Measurements from ENCODE around the gene MOB3A. TPM values are rescaled to one million over a fixed set of nuclear protein-coding genes. Genes with fewer than 3 reads are reported as not detected.
"Not testable (repeated sequence)": the region's sequence is repeated elsewhere in the genome, so short reads cannot be mapped to it uniquely, and the experiment has no call there.

MOB3A gene
- total RNA-seq, 4 donors from 2014 or later: 16.0 to 30.8 (median 22.2) TPM

GRCh38 chr19:2099054-2099501 lies 3.0 kb upstream of the MOB3A start:
- peak overlapping the region in 1 of 4 donors; percentile 13 for H3K27ac ChIP-seq
- no peak for DNase-seq
- no peaks in the 10 kb centered on the region for H3K27me3 ChIP-seq
- no peak for ATAC-seq
- H3K36me3 ChIP-seq: peaks cover 0 to 25% of the 10 kb centered on the region in 2 donors
- intact Hi-C loops (cut with DNase I; ENCODE audit: low total_unique reads) (loop anchor here (10.0 kb wide), 2 partner anchors 936 to 1966 kb away; partner anchors contain the start of gene ZBTB7A), in situ Hi-C loops (cut with MboI; ENCODE audit: low sequenced_read_pairs in 4 of 4) (no loop called here)
- H3K9me3 ChIP-seq: no peaks in the 10 kb centered on the region
- peaks cover 18 to 25% of the 10 kb centered on the region in 2 donors for H3K4me1 ChIP-seq
- no peak overlapping the region for H3K4me3 ChIP-seq
- TF ChIP-seq POLR2A (IDR thresholded peaks at IDR 0.05) (no peak), CTCF (IDR thresholded peaks at IDR 0.05 in 4 of 5, conservative IDR thresholded peaks at IDR 0.05 in 1 of 5) (no peak)

DNA sequence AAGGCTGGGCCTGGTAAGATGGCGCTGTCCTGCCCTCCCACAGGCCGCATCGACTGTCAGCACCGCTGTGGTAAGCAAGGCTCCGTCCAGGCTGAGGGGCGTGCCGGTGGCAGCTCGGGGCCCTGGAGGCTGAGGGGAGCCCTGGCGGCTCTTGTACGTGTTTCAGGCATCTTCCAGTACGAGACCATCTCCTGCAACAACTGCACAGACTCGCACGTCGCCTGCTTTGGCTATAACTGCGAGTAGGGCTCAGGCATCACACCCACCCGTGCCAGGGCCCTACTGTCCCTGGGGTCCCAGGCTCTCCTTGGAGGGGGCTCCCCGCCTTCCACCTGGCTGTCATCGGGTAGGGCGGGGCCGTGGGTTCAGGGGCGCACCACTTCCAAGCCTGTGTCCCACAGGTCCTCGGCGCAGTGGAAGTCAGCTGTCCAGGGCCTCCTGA lies 1.8 kb upstream of the MOB3A start:
- Histone ChIP-seq H3K27ac (peak overlapping the region in 3 of 4 donors; percentile 81 to 85 (median 83)), H3K27me3 (no peaks in the 10 kb centered on the region), H3K4me1 (peaks cover 27 to 32% of the 10 kb centered on the region in 2 donors), H3K36me3 (peaks cover 0 to 25% of the 10 kb centered on the region in 2 donors), H3K4me3 (no peak overlapping the region), H3K9me3 (no peaks in the 10 kb centered on the region)
- in situ Hi-C loops (cut with MboI; ENCODE audit: low sequenced_read_pairs in 4 of 4): no loop called here
- TF ChIP-seq CTCF (IDR thresholded peaks at IDR 0.05 in 4 of 5, conservative IDR thresholded peaks at IDR 0.05 in 1 of 5): no peak
- TF ChIP-seq POLR2A (IDR thresholded peaks at IDR 0.05): no peak
- intact Hi-C loops (cut with DNase I; ENCODE audit: low total_unique reads): loop anchor here (2.0 to 10.0 kb wide), 4 partner anchors 53 to 1967 kb away; partner anchors contain the start of genes AP3D1 and ZBTB7A
- DNase-seq (no peak), ATAC-seq (no peak)

- intact Hi-C loops (cut with DNase I; ENCODE audit: low total_unique reads): loop anchor here (2.0 to 10.0 kb wide), 4 partner anchors 53 to 1967 kb away; partner anchors contain the start of genes AP3D1 and ZBTB7A
- peaks cover 32% of the 10 kb centered on the region in 2 donors for H3K4me1 ChIP-seq
- peak overlapping the region; percentile 51 to 69 (median 54) for H3K4me3 ChIP-seq
- no peak for ATAC-seq
- peak overlapping the region; percentile 81 to 85 (median 84) for H3K27ac ChIP-seq
- peaks cover 0 to 25% of the 10 kb centered on the region in 2 donors for H3K36me3 ChIP-seq
- TF ChIP-seq POLR2A (IDR thresholded peaks at IDR 0.05): peak in 1 of 2 donors; percentile 1
- TF ChIP-seq CTCF (IDR thresholded peaks at IDR 0.05 in 4 of 5, conservative IDR thresholded peaks at IDR 0.05 in 1 of 5): peak in 2 of 5 experiments; percentile 0 to 3
- H3K27me3 ChIP-seq: no peaks in the 10 kb centered on the region
- peak in 1 of 2 donors; percentile 31 for DNase-seq
- in situ Hi-C loops (cut with MboI; ENCODE audit: low sequenced_read_pairs in 4 of 4): no loop called here
- H3K9me3 ChIP-seq: no peaks in the 10 kb centered on the region
Measured at GRCh38 chr19:2097203-2097885, 1.2 kb upstream of the MOB3A start.

- ATAC-seq: peak; percentile 86 to 87
- H3K4me1 ChIP-seq: peaks cover 39% of the 10 kb centered on the region in 2 donors
- peak within 1 kb of the TSS; percentile 82 to 91 (median 87) for H3K4me3 ChIP-seq
- TF ChIP-seq POLR2A (IDR thresholded peaks at IDR 0.05) (peak; percentile 37 to 40), CTCF (IDR thresholded peaks at IDR 0.05 in 4 of 5, conservative IDR thresholded peaks at IDR 0.05 in 1 of 5) (peak; percentile 13 to 56 (median 28))
- H3K27me3 ChIP-seq: no peaks in the 10 kb centered on the region
- peak; percentile 97 to 98 for DNase-seq
- intact Hi-C loops (cut with DNase I; ENCODE audit: low total_unique reads): loop anchor here (1.0 to 10.0 kb wide), 6 partner anchors 54 to 1968 kb away; partner anchors contain the start of genes AP3D1, JSRP1 and ZBTB7A
- H3K9me3 ChIP-seq: no peaks in the 10 kb centered on the region
- peak within 1 kb of the TSS; percentile 86 to 99 (median 92) for H3K27ac ChIP-seq
- in situ Hi-C loops (cut with MboI; ENCODE audit: low sequenced_read_pairs in 4 of 4): no loop called here
- H3K36me3 ChIP-seq: peaks cover 0 to 22% of the 10 kb centered on the region in 2 donors
Measured at GRCh38 chr19:2096480-2097202, 515 bp upstream of the MOB3A start, which contains the start of gene IZUMO4. Gene IZUMO4 (plus strand): TSS chr19:2096915. CDS start chr19:2096946, 31 bp downstream.

GRCh38 chr19:2091926-2092525 lies 4.1 kb downstream of the MOB3A start:
- H3K9me3 ChIP-seq; DNase-seq; H3K27me3 ChIP-seq; H3K36me3 ChIP-seq; in situ Hi-C loops (cut with MboI; ENCODE audit: low sequenced_read_pairs in 4 of 4); H3K4me3 ChIP-seq; ATAC-seq: not testable (repeated sequence)
- peak overlapping the region; percentile 61 to 86 (median 76) for H3K27ac ChIP-seq
- intact Hi-C loops (cut with DNase I; ENCODE audit: low total_unique reads): loop anchor here (10.0 kb wide), 2 partner anchors 943 to 1973 kb away; partner anchors contain the start of gene ZBTB7A
- peaks cover 53 to 62% of the 10 kb centered on the region in 2 donors for H3K4me1 ChIP-seq
